Keratinocyte (primary cell): Measurements from ENCODE around the gene PLA2G2E. TPM values are rescaled to one million over a fixed set of nuclear protein-coding genes. Genes with fewer than 3 reads are reported as not detected.

Experiments
- DNase-seq: peaks from one replicate; pipeline ENCODE4 v3.0.0-alpha.2; 2011; ENCODE audit warnings: low read depth, missing footprints, low spot score
- FAIRE-seq: peaks from 2 replicates; lab custom pipeline; 2011; peaks lifted over from hg19 to GRCh38; lab: Jason Lieb, UNC
- H2AFZ ChIP-seq: 2 replicates; pipeline ENCODE4 v1.6.0; 2012; ENCODE audit warnings: low read length, control low read depth, inconsistent platforms; ENCODE audit not compliant: control insufficient read depth
- H3K27ac ChIP-seq: 2 replicates; pipeline ENCODE4 v1.5.1; 2011; ENCODE audit warnings: low read length; ENCODE audit not compliant: control insufficient read depth, insufficient read depth
- H3K27me3 ChIP-seq: 3 replicates; pipeline ENCODE4 v1.6.0; 2011; ENCODE audit warnings: low read length; ENCODE audit not compliant: control insufficient read depth, insufficient read depth; ENCODE audit errors: extremely low read depth
- H3K36me3 ChIP-seq, 2 experiments: 2 replicates in 1 of 2; 3 replicates in 1 of 2; pipeline ENCODE4 v1.5.1; 2011; ENCODE audit warnings: low read length in 2 of 2, mild to moderate bottlenecking in 1 of 2; ENCODE audit not compliant: control insufficient read depth in 2 of 2, insufficient read depth in 2 of 2; ENCODE audit errors: extremely low read depth in 1 of 2
- H3K4me1 ChIP-seq: 3 replicates; pipeline ENCODE4 v1.5.1; 2011; ENCODE audit warnings: low read length; ENCODE audit not compliant: control insufficient read depth, insufficient read depth; ENCODE audit errors: extremely low read depth
- H3K4me2 ChIP-seq: 3 replicates; pipeline ENCODE4 v1.6.0; 2011; ENCODE audit warnings: low read depth, low read length; ENCODE audit not compliant: control insufficient read depth, insufficient read depth; ENCODE audit errors: extremely low read depth
- H3K4me3 ChIP-seq, 3 experiments: fragments of 200-600 bp in 1 of 3; sonication (generic) in 1 of 3; 2 replicates in 2 of 3; 3 replicates in 1 of 3; pipeline ENCODE4 v1.5.1; 2011 to 2016; ENCODE audit warnings: low read length in 3 of 3, mild to moderate bottlenecking in 3 of 3, control low read depth in 2 of 3, inconsistent platforms in 1 of 3, low read depth in 1 of 3, mixed read lengths in 1 of 3, mixed run types in 1 of 3, moderate library complexity in 1 of 3; ENCODE audit not compliant: control insufficient read depth in 2 of 3, insufficient read depth in 2 of 3; ENCODE audit errors: extremely low read depth in 1 of 3
- H3K79me2 ChIP-seq: 2 replicates; pipeline ENCODE4 v1.6.0; 2012; ENCODE audit warnings: low read length; ENCODE audit not compliant: control insufficient read depth, insufficient read depth
- H3K9ac ChIP-seq: 3 replicates; pipeline ENCODE4 v1.6.0; 2011; ENCODE audit warnings: low read length; ENCODE audit not compliant: control insufficient read depth, insufficient read depth; ENCODE audit errors: extremely low read depth
- H3K9me1 ChIP-seq: 3 replicates; pipeline ENCODE4 v1.6.0; 2011; ENCODE audit warnings: low read length; ENCODE audit not compliant: control insufficient read depth, insufficient read depth; ENCODE audit errors: extremely low read depth
- H3K9me3 ChIP-seq: 2 replicates; pipeline ENCODE4 v1.5.1; 2012; ENCODE audit warnings: low read depth, low read length; ENCODE audit not compliant: control insufficient read depth
- H4K20me1 ChIP-seq: 3 replicates; pipeline ENCODE4 v1.6.0; 2011; ENCODE audit warnings: low read length; ENCODE audit not compliant: control insufficient read depth, insufficient read depth; ENCODE audit errors: extremely low read depth
- EZH2 ChIP-seq: IDR thresholded peaks from one replicate; pipeline ENCODE4 v1.6.1; 2012; ENCODE audit warnings: inconsistent platforms, mild to moderate bottlenecking, low read length, moderate library complexity
- dilution Hi-C: fragments of 300-500 bp; cut with MboI; formaldehyde crosslinking; loops from one replicate; pipeline ENCODE4 v1.7.0; 2020; ENCODE audit warnings: low sequenced_read_pairs; ENCODE audit not compliant: extremely low pct_ligation_motif_present
- polyA plus RNA-seq, 5 experiments: library from polyadenylated mRNA; depleted of rRNA in 3 of 5; stranded (reverse) in 3 of 5; stranded (forward) in 1 of 5; unstranded in 1 of 5; fragments of >200 nt; gene quantifications; 1 replicate in 1 of 5; 2 replicates in 3 of 5; 3 replicates in 1 of 5; pipeline versions ENCODE4 v1.2.1 to v1.2.3, GENCODE V29; 2011 to 2012; ENCODE audit warnings: missing spikeins in 2 of 5, low read depth in 1 of 5, low replicate concordance in 1 of 5
- TF ChIP-seq, protein P1 (sequence below), 3 experiments: IDR thresholded peaks in 1 of 3; conservative IDR thresholded peaks in 1 of 3; optimal IDR thresholded peaks in 1 of 3; 2 replicates in 2 of 3; 3 replicates in 1 of 3; pipeline versions ENCODE3 to v1.5.1; 2011; ENCODE audit warnings: low read length in 3 of 3, mild to moderate bottlenecking in 3 of 3, moderate library complexity in 2 of 3, control low read depth in 1 of 3, inconsistent platforms in 1 of 3; ENCODE audit not compliant: insufficient read depth in 2 of 3; ENCODE audit errors: extremely low read depth in 1 of 3

PLA2G2E gene
- polyA plus RNA-seq, 1 donor (not counting 4 experiments of a cell fraction or from before 2014, with no cell fraction given), result not detected

GRCh38 chr1:19938472-19938871 is 15.1 kb upstream of the PLA2G2E start:
- no peak overlapping the region for H3K27ac ChIP-seq
- no peak for FAIRE-seq
- H3K27me3 ChIP-seq, result no peaks in the 10 kb centered on the region
- dilution Hi-C loops, result no loop called here
- no peak overlapping the region for H3K4me3 ChIP-seq
- H2AFZ ChIP-seq, result no peak overlapping the region
- no peaks in the 10 kb centered on the region for H4K20me1 ChIP-seq
- no peak overlapping the region for H3K9ac ChIP-seq
- no peaks in the 10 kb centered on the region for H3K9me1 ChIP-seq
- H3K36me3 ChIP-seq, result no peaks in the 10 kb centered on the region
- H3K4me2 ChIP-seq, result no peak overlapping the region
- no peaks in the 10 kb centered on the region for H3K4me1 ChIP-seq
- no peak for DNase-seq
- H3K79me2 ChIP-seq, result no peaks in the 10 kb centered on the region
- H3K9me3 ChIP-seq, result no peaks in the 10 kb centered on the region
- no peak for TF ChIP-seq EZH2
- TF ChIP-seq, protein P1, sequence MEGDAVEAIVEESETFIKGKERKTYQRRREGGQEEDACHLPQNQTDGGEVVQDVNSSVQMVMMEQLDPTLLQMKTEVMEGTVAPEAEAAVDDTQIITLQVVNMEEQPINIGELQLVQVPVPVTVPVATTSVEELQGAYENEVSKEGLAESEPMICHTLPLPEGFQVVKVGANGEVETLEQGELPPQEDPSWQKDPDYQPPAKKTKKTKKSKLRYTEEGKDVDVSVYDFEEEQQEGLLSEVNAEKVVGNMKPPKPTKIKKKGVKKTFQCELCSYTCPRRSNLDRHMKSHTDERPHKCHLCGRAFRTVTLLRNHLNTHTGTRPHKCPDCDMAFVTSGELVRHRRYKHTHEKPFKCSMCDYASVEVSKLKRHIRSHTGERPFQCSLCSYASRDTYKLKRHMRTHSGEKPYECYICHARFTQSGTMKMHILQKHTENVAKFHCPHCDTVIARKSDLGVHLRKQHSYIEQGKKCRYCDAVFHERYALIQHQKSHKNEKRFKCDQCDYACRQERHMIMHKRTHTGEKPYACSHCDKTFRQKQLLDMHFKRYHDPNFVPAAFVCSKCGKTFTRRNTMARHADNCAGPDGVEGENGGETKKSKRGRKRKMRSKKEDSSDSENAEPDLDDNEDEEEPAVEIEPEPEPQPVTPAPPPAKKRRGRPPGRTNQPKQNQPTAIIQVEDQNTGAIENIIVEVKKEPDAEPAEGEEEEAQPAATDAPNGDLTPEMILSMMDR (optimal IDR thresholded peaks at IDR 0.05 in 1 of 3, IDR thresholded peaks at IDR 0.05 in 1 of 3, conservative IDR thresholded peaks at IDR 0.05 in 1 of 3; ENCODE audit: extremely low read depth in 1 of 3, insufficient read depth in 2 of 3, low read length in 3 of 3), result no peak

GRCh38 chr1:19936061-19936750 is 12.8 kb upstream of the PLA2G2E start:
- no peak for FAIRE-seq
- H3K36me3 ChIP-seq, result no peaks in the 10 kb centered on the region
- no peak overlapping the region for H3K9ac ChIP-seq
- no peaks in the 10 kb centered on the region for H4K20me1 ChIP-seq
- peaks cover 4% of the 10 kb centered on the region for H3K9me3 ChIP-seq
- H3K4me3 ChIP-seq, result no peak overlapping the region
- no peak overlapping the region for H3K27ac ChIP-seq
- no peak overlapping the region for H3K4me2 ChIP-seq
- no peaks in the 10 kb centered on the region for H3K79me2 ChIP-seq
- H2AFZ ChIP-seq, result no peak overlapping the region
- H3K9me1 ChIP-seq, result no peaks in the 10 kb centered on the region
- dilution Hi-C loops, result no loop called here
- H3K27me3 ChIP-seq, result no peaks in the 10 kb centered on the region
- no peaks in the 10 kb centered on the region for H3K4me1 ChIP-seq
- DNase-seq, result no peak
- no peak for TF ChIP-seq EZH2
- TF ChIP-seq, protein P1 (optimal IDR thresholded peaks at IDR 0.05 in 1 of 3, IDR thresholded peaks at IDR 0.05 in 1 of 3, conservative IDR thresholded peaks at IDR 0.05 in 1 of 3; ENCODE audit: extremely low read depth in 1 of 3, insufficient read depth in 2 of 3, low read length in 3 of 3), result no peak
